Activated CD8-positive, alpha-beta memory T cell treated with anti-CD3 and anti-CD28 coated beads, Interleukin-2, amount 50 U/mL, for 4 hours (primary cell): ENCODE results near the gene RING1.

Experiments
- DNase-seq: peaks from one replicate; pipeline ENCODE4 v3.0.0-alpha.2; 2020

Gene RING1

GRCh38 chr6:33172688-33173534 is 35.4 kb upstream of the RING1 start:
- no peak for DNase-seq

GRCh38 chr6:33173535-33174180 is 34.6 kb upstream of the RING1 start:
- DNase-seq: no peak

- no peak for DNase-seq
Observed at GRCh38 chr6:33174784-33175183, 33.5 kb upstream of the RING1 start.

- no peak for DNase-seq
Observed at GRCh38 chr6:33175436-33176069, 32.7 kb upstream of the RING1 start.

- DNase-seq: no peak
Observed at GRCh38 chr6:33176906-33177305, 31.4 kb upstream of the RING1 start.

GRCh38 chr6:33177552-33178446 is 30.5 kb upstream of the RING1 start:
- no peak for DNase-seq

GRCh38 chr6:33178755-33179475 is 29.4 kb upstream of the RING1 start:
- no peak for DNase-seq

GRCh38 chr6:33181141-33181540 is 27.2 kb upstream of the RING1 start:
- no peak for DNase-seq

GRCh38 chr6:33183071-33183683 is 25.1 kb upstream of the RING1 start:
- no peak for DNase-seq

- DNase-seq: no peak
Observed at GRCh38 chr6:33185190-33185589, 23.1 kb upstream of the RING1 start.

GRCh38 chr6:33185654-33186187 is 22.6 kb upstream of the RING1 start:
- DNase-seq: no peak

GRCh38 chr6:33187809-33188208 is 20.5 kb upstream of the RING1 start:
- no peak for DNase-seq

GRCh38 chr6:33189164-33189563 is 19.1 kb upstream of the RING1 start:
- no peak for DNase-seq

- no peak for DNase-seq
Observed at GRCh38 chr6:33189625-33190448, 18.5 kb upstream of the RING1 start.

GRCh38 chr6:33190504-33191107 is 17.7 kb upstream of the RING1 start:
- DNase-seq: no peak

GRCh38 chr6:33191383-33192104 is 16.8 kb upstream of the RING1 start:
- DNase-seq: no peak

GRCh38 chr6:33192105-33192646 is 16.1 kb upstream of the RING1 start, which contains the start of gene COL11A2:
Gene COL11A2, minus strand, starts transcription at chr6:33192467. Its CDS starts 227 bp downstream, at chr6:33192240.
- DNase-seq: peak; percentile 34

GRCh38 chr6:33192671-33193602 is 15.4 kb upstream of the RING1 start:
- DNase-seq: peak; percentile 47
